ENCODE data around the gene RAB20.

GRCh38 chr13:110506859-110507566, 54.5 kb downstream of the RAB20 start:
- TF ChIP-seq CTCF (IDR thresholded peaks at IDR 0.05) (no peak), POLR2A (IDR thresholded peaks at IDR 0.05) (no peak)
